Neutrophil (primary cell): ENCODE results near the gene TPRG1L.

ENCODE experiments used
- H3K27ac ChIP-seq: fragments of 200-600 bp; sonication (generic); 2 replicates; pipeline ENCODE4 v1.5.1; 2016; ENCODE audit warnings: mild to moderate bottlenecking, moderate library complexity
- H3K27me3 ChIP-seq: fragments of 200-600 bp; sonication (generic); 2 replicates; pipeline ENCODE4 v1.6.0; 2016; ENCODE audit warnings: mild to moderate bottlenecking
- H3K36me3 ChIP-seq: fragments of 200-600 bp; sonication (generic); 2 replicates; pipeline ENCODE4 v1.5.1; 2017
- H3K4me1 ChIP-seq, 2 experiments: fragments of 200-600 bp in 1 of 2; sonication (generic) in 1 of 2; 1 replicate in 1 of 2; 2 replicates in 1 of 2; pipeline versions ENCODE4 v1.5.1 to v1.6.1; 2013 to 2016; ENCODE audit warnings: low read depth in 1 of 2, low read length in 1 of 2, mild to moderate bottlenecking in 1 of 2, moderate library complexity in 1 of 2; ENCODE audit not compliant: control insufficient read depth in 1 of 2, insufficient read depth in 1 of 2
- H3K4me3 ChIP-seq, 2 experiments: fragments of 200-600 bp in 1 of 2; sonication (generic) in 1 of 2; 1 replicate in 1 of 2; 2 replicates in 1 of 2; pipeline ENCODE4 v1.5.1; 2013 to 2016; ENCODE audit warnings: low read depth in 1 of 2, low read length in 1 of 2, mild to moderate bottlenecking in 1 of 2, moderate library complexity in 1 of 2
- H3K9me3 ChIP-seq: fragments of 200-600 bp; sonication (generic); 2 replicates; pipeline ENCODE4 v1.5.1; 2016
- TF ChIP-seq, protein P1 (sequence below): fragments of 200-600 bp; sonication (generic); IDR thresholded peaks from 2 replicates; pipeline ENCODE4 v1.5.1; 2016; ENCODE audit warnings: antibody characterized with exemption

TPRG1L gene

DNA sequence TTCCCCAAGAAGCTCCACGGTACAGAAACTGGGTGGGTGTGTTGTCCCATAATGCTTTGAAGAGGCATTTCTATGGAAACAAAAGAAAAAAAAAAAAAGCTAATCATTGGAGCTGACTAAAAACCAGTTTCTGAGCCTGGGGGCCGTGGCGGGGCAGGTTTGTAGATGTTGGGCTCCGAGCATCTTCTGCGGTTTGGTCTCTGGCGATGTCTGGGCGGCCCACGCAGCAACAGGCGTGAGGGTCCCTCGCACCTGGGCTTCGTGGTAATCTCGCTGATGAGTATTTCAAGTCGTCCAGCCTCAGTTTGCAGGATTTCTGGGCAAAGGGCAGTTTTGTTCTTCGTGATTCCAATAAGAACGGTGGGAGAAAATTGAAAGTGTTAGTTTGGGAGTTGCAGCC lies 34.3 kb downstream of the TPRG1L start:
- no peaks in the 10 kb centered on the region for H3K36me3 ChIP-seq
- H3K27me3 ChIP-seq = peaks cover 65% of the 10 kb centered on the region
- no peaks in the 10 kb centered on the region for H3K9me3 ChIP-seq
- H3K4me1 ChIP-seq = peaks cover 4 to 5% of the 10 kb centered on the region in 2 experiments
- no peak overlapping the region for H3K27ac ChIP-seq
- no peak overlapping the region for H3K4me3 ChIP-seq
- TF ChIP-seq, protein P1, sequence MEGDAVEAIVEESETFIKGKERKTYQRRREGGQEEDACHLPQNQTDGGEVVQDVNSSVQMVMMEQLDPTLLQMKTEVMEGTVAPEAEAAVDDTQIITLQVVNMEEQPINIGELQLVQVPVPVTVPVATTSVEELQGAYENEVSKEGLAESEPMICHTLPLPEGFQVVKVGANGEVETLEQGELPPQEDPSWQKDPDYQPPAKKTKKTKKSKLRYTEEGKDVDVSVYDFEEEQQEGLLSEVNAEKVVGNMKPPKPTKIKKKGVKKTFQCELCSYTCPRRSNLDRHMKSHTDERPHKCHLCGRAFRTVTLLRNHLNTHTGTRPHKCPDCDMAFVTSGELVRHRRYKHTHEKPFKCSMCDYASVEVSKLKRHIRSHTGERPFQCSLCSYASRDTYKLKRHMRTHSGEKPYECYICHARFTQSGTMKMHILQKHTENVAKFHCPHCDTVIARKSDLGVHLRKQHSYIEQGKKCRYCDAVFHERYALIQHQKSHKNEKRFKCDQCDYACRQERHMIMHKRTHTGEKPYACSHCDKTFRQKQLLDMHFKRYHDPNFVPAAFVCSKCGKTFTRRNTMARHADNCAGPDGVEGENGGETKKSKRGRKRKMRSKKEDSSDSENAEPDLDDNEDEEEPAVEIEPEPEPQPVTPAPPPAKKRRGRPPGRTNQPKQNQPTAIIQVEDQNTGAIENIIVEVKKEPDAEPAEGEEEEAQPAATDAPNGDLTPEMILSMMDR = no peak

DNA sequence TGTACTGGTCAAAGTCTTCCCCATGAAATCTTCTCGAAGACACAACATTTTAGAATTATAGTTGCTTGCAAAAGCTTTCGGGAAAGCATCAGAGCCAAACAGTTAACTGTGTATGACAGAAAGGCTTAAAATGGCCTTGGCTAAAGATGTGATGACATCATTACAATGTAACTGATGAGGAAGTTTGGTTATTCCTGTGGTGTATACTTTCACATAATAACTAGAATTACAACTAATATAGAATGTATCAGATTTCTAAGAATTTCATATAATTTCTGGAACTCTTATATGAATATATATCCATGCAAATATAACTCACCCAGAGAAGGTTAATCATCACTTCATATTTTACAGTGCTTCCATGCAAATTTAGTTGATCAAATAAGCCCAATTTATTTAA lies 35.9 kb downstream of the TPRG1L start:
- no peak overlapping the region for H3K27ac ChIP-seq
- H3K4me3 ChIP-seq = no peak overlapping the region
- no peaks in the 10 kb centered on the region for H3K36me3 ChIP-seq
- H3K4me1 ChIP-seq = peaks cover 12 to 13% of the 10 kb centered on the region in 2 experiments
- TF ChIP-seq, protein P1 = no peak
- peaks cover 49% of the 10 kb centered on the region for H3K27me3 ChIP-seq
- no peaks in the 10 kb centered on the region for H3K9me3 ChIP-seq

DNA sequence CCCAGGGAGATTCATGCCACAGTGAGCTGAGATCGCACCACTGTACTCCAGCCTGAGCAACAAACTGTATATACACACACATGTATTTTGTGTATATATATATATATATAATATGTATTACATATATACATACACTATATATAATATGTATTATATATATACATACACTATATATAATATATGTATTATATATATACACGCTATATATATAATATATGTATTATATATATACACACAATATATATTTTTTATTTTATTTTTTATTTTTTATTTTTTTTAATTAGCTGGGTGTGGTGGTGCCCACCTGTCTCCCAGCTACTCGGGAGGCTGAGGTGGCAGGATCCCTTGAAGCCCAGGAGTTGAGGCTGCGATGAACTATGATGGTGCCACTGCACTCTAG lies 36.8 kb downstream of the TPRG1L start:
- TF ChIP-seq, protein P1 = no peak

DNA sequence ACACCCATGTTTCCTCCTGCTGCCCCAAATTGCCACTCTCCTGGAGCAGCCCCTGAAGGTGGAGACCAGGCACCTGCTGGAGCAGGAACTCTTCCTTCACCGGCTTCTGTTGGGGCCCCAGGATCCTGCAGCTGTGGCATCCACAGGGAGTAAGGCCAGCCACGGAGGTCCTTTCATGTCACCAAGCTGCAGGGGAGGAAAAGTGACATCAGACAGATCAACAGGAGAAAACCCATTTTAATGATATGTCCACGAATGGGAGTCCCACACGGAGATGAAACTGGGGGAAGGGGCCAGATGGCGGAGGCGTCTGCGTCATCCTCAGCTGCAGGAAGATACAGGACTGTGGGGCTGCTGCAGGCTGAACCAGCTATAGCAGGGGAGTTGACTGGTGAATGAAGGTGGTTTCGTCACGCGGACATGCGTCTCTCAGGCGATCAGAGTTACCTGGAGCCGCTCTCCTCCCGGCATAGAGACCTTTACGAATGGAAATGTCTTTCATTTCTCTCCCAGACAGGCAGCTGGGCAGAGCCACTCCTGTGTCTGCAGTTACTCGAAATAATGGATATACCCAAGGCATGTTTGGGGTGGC lies 37.4 kb downstream of the TPRG1L start:
- H3K9me3 ChIP-seq = no peaks in the 10 kb centered on the region
- no peak overlapping the region for H3K4me3 ChIP-seq
- no peak overlapping the region for H3K27ac ChIP-seq
- peaks cover 35% of the 10 kb centered on the region for H3K27me3 ChIP-seq
- H3K36me3 ChIP-seq = no peaks in the 10 kb centered on the region
- TF ChIP-seq, protein P1 = no peak
- H3K4me1 ChIP-seq = peaks cover 13 to 15% of the 10 kb centered on the region in 2 experiments

More for the DNA sequence above, 36.8 kb downstream of the TPRG1L start:
- Histone ChIP-seq H3K27me3 (peaks cover 40% of the 10 kb centered on the region), H3K4me3 (no peak overlapping the region), H3K4me1 (peaks cover 12 to 13% of the 10 kb centered on the region in 2 experiments), H3K36me3 (no peaks in the 10 kb centered on the region), H3K9me3 (no peaks in the 10 kb centered on the region), H3K27ac (no peak overlapping the region)

DNA sequence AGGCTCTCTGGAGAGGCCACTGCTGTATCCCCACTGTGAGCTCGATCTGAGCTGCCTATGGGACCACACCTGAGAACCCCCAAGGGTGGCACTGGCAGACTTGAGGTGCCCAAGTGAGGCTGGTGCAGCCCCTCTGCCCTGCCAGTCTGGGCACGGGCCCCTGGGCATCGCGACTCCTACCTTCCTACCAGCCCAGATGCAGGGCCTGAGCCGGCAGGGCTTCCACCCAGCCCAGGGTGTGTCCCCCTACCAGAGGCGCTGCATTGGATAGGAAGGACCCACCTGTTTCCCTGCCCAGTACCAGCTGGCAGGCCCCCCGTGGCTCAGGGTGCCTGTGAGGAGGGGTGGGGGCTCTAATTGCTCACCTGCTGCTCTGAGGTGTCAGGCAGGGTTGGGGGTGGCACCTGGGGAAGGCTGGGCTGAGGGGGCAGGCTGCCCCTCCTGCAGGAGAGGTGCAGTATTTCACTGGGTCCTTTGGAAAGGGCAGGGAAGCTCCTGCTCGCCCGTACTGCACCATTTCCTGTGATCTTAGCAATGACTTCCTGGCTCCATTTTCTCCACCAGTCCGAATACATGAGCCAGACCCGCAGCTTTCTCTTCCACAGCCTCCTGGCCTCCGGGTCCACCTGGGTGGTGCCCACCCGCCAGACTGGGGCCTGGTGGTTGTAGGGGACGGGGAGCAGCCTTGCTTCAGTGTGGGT lies 39.3 kb downstream of the TPRG1L start:
- Histone ChIP-seq H3K36me3 (no peaks in the 10 kb centered on the region), H3K4me3 (no peak overlapping the region), H3K9me3 (no peaks in the 10 kb centered on the region), H3K4me1 (peaks cover 33 to 35% of the 10 kb centered on the region in 2 experiments), H3K27ac (no peak overlapping the region), H3K27me3 (peaks cover 15% of the 10 kb centered on the region)
- TF ChIP-seq, protein P1 = no peak
